Neutrophil (primary cell): ENCODE results near the gene ZNF536.

ENCODE experiments used
- H3K27ac ChIP-seq: fragments of 200-600 bp; sonication (generic); 2 replicates; pipeline ENCODE4 v1.5.1; 2016; ENCODE audit warnings: mild to moderate bottlenecking, moderate library complexity
- H3K27me3 ChIP-seq: fragments of 200-600 bp; sonication (generic); 2 replicates; pipeline ENCODE4 v1.6.0; 2016; ENCODE audit warnings: mild to moderate bottlenecking
- H3K36me3 ChIP-seq: fragments of 200-600 bp; sonication (generic); 2 replicates; pipeline ENCODE4 v1.5.1; 2017
- H3K4me1 ChIP-seq, 2 experiments: fragments of 200-600 bp in 1 of 2; sonication (generic) in 1 of 2; 1 replicate in 1 of 2; 2 replicates in 1 of 2; pipeline versions ENCODE4 v1.5.1 to v1.6.1; 2013 to 2016; ENCODE audit warnings: low read depth in 1 of 2, low read length in 1 of 2, mild to moderate bottlenecking in 1 of 2, moderate library complexity in 1 of 2; ENCODE audit not compliant: control insufficient read depth in 1 of 2, insufficient read depth in 1 of 2
- H3K4me3 ChIP-seq, 2 experiments: fragments of 200-600 bp in 1 of 2; sonication (generic) in 1 of 2; 1 replicate in 1 of 2; 2 replicates in 1 of 2; pipeline ENCODE4 v1.5.1; 2013 to 2016; ENCODE audit warnings: low read depth in 1 of 2, low read length in 1 of 2, mild to moderate bottlenecking in 1 of 2, moderate library complexity in 1 of 2
- H3K9me3 ChIP-seq: fragments of 200-600 bp; sonication (generic); 2 replicates; pipeline ENCODE4 v1.5.1; 2016
- CTCF ChIP-seq: fragments of 200-600 bp; sonication (generic); IDR thresholded peaks from 2 replicates; pipeline ENCODE4 v1.5.1; 2016; ENCODE audit warnings: antibody characterized with exemption

The ZNF536 gene

GRCh38 chr19:30338878-30339623, 33.1 kb upstream of the ZNF536 start:
- H3K9me3 ChIP-seq, result no peaks in the 10 kb centered on the region
- H3K4me1 ChIP-seq, result no peaks in the 10 kb centered on the region
- no peak overlapping the region for H3K27ac ChIP-seq
- no peak for TF ChIP-seq CTCF
- H3K27me3 ChIP-seq, result no peaks in the 10 kb centered on the region
- H3K4me3 ChIP-seq, result no peak overlapping the region
- no peaks in the 10 kb centered on the region for H3K36me3 ChIP-seq

- no peaks in the 10 kb centered on the region for H3K36me3 ChIP-seq
- no peaks in the 10 kb centered on the region for H3K4me1 ChIP-seq
- no peaks in the 10 kb centered on the region for H3K9me3 ChIP-seq
- no peak overlapping the region for H3K4me3 ChIP-seq
- no peaks in the 10 kb centered on the region for H3K27me3 ChIP-seq
- H3K27ac ChIP-seq, result no peak overlapping the region
- TF ChIP-seq CTCF, result no peak
These were observed 32.3 kb upstream of the ZNF536 start for GRCh38 chr19:30339624-30340525.

- H3K4me3 ChIP-seq, result no peak overlapping the region
- H3K27ac ChIP-seq, result no peak overlapping the region
- H3K4me1 ChIP-seq, result no peaks in the 10 kb centered on the region
- no peaks in the 10 kb centered on the region for H3K27me3 ChIP-seq
- no peaks in the 10 kb centered on the region for H3K36me3 ChIP-seq
- TF ChIP-seq CTCF, result no peak
- H3K9me3 ChIP-seq, result no peaks in the 10 kb centered on the region
These were observed 31.2 kb upstream of the ZNF536 start for GRCh38 chr19:30340771-30341561.

GRCh38 chr19:30341611-30342201, 30.5 kb upstream of the ZNF536 start:
- no peak overlapping the region for H3K27ac ChIP-seq
- no peak overlapping the region for H3K4me3 ChIP-seq
- H3K27me3 ChIP-seq, result no peaks in the 10 kb centered on the region
- no peaks in the 10 kb centered on the region for H3K36me3 ChIP-seq
- TF ChIP-seq CTCF, result no peak
- H3K4me1 ChIP-seq, result no peaks in the 10 kb centered on the region
- H3K9me3 ChIP-seq, result no peaks in the 10 kb centered on the region

GRCh38 chr19:30342901-30343300, 29.3 kb upstream of the ZNF536 start:
- no peak for TF ChIP-seq CTCF

More at GRCh38 chr19:30342901-30343300, 29.3 kb upstream of the ZNF536 start:
- Histone ChIP-seq H3K36me3 (no peaks in the 10 kb centered on the region), H3K4me3 (no peak overlapping the region), H3K27ac (no peak overlapping the region), H3K27me3 (no peaks in the 10 kb centered on the region), H3K9me3 (no peaks in the 10 kb centered on the region), H3K4me1 (no peaks in the 10 kb centered on the region)
